ENCODE measurements around the gene CX3CR1.

DNA sequence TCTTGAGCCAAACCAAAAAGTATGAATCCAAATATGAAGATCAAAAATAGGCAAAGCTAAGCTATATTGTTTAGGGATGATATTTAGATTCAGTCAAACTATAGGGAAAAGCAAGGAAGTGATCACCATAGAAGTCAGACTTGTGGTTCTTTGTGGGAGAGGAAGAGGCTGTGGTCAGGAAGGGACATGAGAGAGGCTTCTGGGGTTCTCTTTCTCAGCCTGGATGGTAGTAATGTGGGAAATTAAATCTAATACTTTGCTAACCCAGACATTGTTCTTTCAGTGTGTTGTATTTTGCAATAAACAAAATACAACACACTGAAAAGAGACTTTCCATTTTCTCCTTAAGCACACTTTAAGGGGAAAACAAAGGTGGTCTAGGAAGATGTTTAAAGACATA lies 3.1 kb downstream of the CX3CR1 start:
- TF ChIP-seq CTCF (IDR thresholded peaks at IDR 0.05; ENCODE audit: insufficient read depth, low read length, poor library complexity, severe bottlenecking) (no peak), EZH2phosphoT487 (conservative IDR thresholded peaks at IDR 0.05; ENCODE audit: low read length) (no peak)

Measured in SU-DHL-6 (cell line).